Measurements from ENCODE around the gene CERS4. TPM values are rescaled to one million over a fixed set of nuclear protein-coding genes. Genes with fewer than 3 reads are reported as not detected.

Gene CERS4
- total RNA-seq, 2 donors from 2014 or later: 170 to 176 TPM

DNA sequence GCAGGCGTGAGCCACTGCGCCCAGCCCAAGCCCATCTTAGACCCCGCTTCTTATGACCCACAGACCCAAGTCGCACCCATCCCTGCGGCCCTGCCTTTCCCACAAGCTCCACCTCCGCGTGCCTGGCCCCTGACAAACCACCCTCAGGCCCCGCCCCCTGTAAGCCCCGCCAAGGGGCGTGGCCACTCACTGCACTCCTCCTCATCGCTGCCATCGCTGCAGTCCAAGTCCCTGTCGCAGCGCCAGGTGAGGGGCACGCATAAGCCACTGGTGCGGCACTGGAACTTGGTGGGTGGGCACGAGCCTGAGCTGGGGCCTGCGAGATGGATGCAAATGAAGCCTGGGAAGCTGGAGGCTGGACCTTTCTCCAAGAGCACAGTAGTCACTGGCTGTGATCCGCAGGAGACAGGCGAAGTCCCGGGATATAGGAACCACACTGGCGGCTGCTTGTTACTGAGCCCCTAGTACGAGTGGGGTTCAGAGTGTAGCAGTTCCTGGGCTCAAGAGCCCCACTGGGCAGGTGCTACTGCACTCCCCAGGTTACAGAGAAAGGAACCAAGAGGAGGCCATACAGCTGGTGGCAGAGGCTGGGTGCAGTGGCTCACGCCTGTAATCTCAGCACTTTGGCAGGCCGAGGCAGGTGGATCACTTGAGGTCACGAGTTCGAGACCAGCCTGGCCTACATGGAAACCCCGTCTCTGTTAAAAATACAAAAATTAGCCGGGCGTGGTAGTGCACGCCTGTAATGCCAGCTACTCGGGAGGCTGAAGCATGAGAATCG is 95.9 kb downstream of the CERS4 start:
- H3K27ac ChIP-seq: no peak overlapping the region
- H3K4me3 ChIP-seq: no peak overlapping the region
- DNase-seq (ENCODE audit: low spot score): peak; percentile 3
- no peaks in the 10 kb centered on the region for H3K27me3 ChIP-seq (replicated peaks; ENCODE audit: insufficient read depth)
- 79% methylated on average over 33 of the region's 33 CpGs for WGBS
- no peaks in the 10 kb centered on the region for H3K36me3 ChIP-seq
- TF ChIP-seq, protein P1, sequence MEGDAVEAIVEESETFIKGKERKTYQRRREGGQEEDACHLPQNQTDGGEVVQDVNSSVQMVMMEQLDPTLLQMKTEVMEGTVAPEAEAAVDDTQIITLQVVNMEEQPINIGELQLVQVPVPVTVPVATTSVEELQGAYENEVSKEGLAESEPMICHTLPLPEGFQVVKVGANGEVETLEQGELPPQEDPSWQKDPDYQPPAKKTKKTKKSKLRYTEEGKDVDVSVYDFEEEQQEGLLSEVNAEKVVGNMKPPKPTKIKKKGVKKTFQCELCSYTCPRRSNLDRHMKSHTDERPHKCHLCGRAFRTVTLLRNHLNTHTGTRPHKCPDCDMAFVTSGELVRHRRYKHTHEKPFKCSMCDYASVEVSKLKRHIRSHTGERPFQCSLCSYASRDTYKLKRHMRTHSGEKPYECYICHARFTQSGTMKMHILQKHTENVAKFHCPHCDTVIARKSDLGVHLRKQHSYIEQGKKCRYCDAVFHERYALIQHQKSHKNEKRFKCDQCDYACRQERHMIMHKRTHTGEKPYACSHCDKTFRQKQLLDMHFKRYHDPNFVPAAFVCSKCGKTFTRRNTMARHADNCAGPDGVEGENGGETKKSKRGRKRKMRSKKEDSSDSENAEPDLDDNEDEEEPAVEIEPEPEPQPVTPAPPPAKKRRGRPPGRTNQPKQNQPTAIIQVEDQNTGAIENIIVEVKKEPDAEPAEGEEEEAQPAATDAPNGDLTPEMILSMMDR (IDR thresholded peaks at IDR 0.05): no peak
- TF ChIP-seq POLR2AphosphoS5 (IDR thresholded peaks at IDR 0.05) (no peak), POLR2A (IDR thresholded peaks at IDR 0.05) (no peak)
- H3K9me3 ChIP-seq: no peaks in the 10 kb centered on the region
- H3K4me1 ChIP-seq (replicated peaks): peaks cover 5% of the 10 kb centered on the region
- intact Hi-C loops (cut with DNase I): loop anchor here (5.0 kb wide), 1 partner anchor 48 kb away; no protein-coding TSS in a partner anchor

DNA sequence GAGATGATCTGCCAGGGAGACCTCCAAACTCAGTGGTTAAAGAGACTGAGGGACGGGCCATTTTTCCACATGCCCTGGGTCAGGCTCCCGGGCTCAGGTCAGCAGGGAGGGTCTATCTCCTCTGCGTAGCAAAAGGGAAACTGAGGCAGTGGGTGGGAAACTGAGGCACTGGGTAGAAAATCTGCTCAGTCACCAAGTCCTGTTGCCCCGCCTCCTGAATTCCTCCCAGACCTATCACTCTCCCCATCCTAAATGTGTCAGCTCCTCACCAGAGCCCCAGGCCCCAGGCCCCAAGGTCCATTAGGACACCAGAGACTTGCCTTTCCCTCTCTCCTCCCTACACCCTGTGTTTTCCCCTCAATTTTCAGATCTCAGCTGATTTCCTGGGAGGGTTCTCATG is 96.6 kb downstream of the CERS4 start:
- no peak overlapping the region for H3K27ac ChIP-seq
- TF ChIP-seq, protein P1 (IDR thresholded peaks at IDR 0.05): no peak
- no peak for TF ChIP-seq POLR2A (IDR thresholded peaks at IDR 0.05)
- no peaks in the 10 kb centered on the region for H3K36me3 ChIP-seq
- WGBS: 72% methylated on average over 4 of the region's 4 CpGs
- no peak for DNase-seq (ENCODE audit: low spot score)
- no peak overlapping the region for H3K4me3 ChIP-seq
- H3K4me1 ChIP-seq (replicated peaks): peaks cover 5% of the 10 kb centered on the region
- intact Hi-C loops (cut with DNase I): loop anchor here (5.0 kb wide), 1 partner anchor 48 kb away; no protein-coding TSS in a partner anchor
- H3K27me3 ChIP-seq (replicated peaks; ENCODE audit: insufficient read depth): no peaks in the 10 kb centered on the region
- no peaks in the 10 kb centered on the region for H3K9me3 ChIP-seq

DNA sequence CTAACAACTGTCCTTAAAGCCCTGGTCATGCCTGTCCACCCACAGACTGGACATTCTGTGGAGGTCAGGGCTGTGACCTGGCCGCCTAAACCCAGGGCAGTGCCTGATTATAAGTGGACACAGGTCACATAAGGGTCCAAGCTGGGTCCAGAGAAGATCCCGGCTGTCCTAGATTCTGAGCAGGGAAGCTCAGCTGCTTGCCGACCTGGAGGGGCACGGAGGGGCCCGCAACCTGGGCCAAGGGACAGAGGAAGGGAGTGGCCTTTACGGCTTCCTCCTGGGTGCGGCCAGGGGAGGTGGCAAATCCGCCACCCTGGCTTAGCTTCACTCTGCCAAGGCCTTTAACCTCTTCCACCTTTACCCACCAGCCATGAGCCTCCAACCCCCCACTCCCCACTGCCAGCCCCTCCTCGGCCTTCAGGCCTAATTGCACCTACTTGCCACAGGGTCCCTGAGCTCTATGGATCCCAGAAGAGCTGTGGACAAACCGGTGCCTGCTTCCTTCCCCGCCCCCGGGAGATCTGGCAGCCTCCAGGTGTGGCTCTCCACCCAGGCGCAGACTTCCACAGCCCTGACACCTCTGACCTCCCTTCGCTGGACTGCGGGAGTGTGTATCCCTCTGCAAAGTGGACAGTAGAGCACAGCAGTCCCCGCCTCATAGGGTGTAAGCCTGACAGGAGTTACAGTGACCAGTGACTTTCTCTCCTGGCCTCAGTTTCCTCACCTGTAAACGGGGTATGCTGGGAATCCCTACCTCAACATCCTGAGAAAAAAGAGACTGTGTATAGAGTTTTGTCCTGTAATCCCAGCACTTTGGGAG is 97.3 kb downstream of the CERS4 start:
- WGBS: 73% methylated on average over 16 of the region's 17 CpGs
- Histone ChIP-seq H3K27ac (peak overlapping the region in 1 of 2 donors; percentile 27), H3K36me3 (no peaks in the 10 kb centered on the region), H3K27me3 (replicated peaks; ENCODE audit: insufficient read depth) (no peaks in the 10 kb centered on the region), H3K9me3 (no peaks in the 10 kb centered on the region), H3K4me3 (no peak overlapping the region), H3K4me1 (replicated peaks) (peaks cover 6% of the 10 kb centered on the region)
- TF ChIP-seq POLR2AphosphoS5 (IDR thresholded peaks at IDR 0.05) (no peak), POLR2A (IDR thresholded peaks at IDR 0.05) (no peak)
- TF ChIP-seq, protein P1 (IDR thresholded peaks at IDR 0.05): no peak
- DNase-seq (ENCODE audit: low spot score): peak; percentile 3
- intact Hi-C loops (cut with DNase I): loop anchor here (5.0 kb wide), 1 partner anchor 49 kb away; no protein-coding TSS in a partner anchor

DNA sequence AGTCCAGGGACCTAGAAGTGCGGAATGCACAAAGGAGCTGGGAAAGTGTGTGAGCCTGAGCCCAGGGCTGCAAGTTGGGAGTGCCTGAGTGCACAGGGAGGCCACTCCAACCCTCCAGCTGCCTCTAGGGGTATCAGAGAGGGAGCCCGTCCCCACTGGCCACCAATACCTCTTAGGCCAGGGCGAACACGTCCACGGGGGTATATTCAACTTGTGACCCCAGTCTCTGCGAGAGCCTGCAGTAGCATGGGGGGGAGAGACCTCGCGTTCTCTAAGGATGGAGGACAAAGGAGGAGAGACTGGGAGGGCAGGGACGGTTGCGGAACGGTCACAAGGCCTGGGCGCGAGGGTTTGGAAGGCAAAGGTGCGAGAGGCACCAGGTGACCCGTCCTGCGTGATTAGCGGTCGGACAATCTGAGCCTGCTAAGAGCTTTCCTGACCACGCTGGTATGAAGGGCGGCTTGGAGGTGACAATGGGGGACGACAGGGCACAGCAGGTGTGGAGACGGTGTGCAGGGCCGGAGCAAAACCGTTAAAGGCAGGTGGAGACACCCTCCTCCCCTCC is 98.3 kb downstream of the CERS4 start:
- H3K36me3 ChIP-seq: no peaks in the 10 kb centered on the region
- DNase-seq (ENCODE audit: low spot score): no peak
- H3K27ac ChIP-seq: peak overlapping the region; percentile 1 to 66
- H3K4me3 ChIP-seq: peak overlapping the region; percentile 50 to 60
- H3K4me1 ChIP-seq (replicated peaks): peaks cover 12% of the 10 kb centered on the region
- H3K27me3 ChIP-seq (replicated peaks; ENCODE audit: insufficient read depth): no peaks in the 10 kb centered on the region
- 23% methylated on average over 24 of the region's 24 CpGs for WGBS
- no peaks in the 10 kb centered on the region for H3K9me3 ChIP-seq
- TF ChIP-seq, protein P1 (IDR thresholded peaks at IDR 0.05): no peak
- TF ChIP-seq POLR2A (IDR thresholded peaks at IDR 0.05) (no peak), POLR2AphosphoS5 (IDR thresholded peaks at IDR 0.05) (no peak)
- intact Hi-C loops (cut with DNase I): loop anchor here (5.0 kb wide), 1 partner anchor 50 kb away; no protein-coding TSS in a partner anchor

Measured in prostate gland (tissue), 2 donors.